ENCODE results near the gene SYT1. TPM values are rescaled to one million over a fixed set of nuclear protein-coding genes. Genes with fewer than 3 reads are reported as not detected.

Gene SYT1
- total RNA-seq, 2 experiments from 2014 or later: not detected

- intact Hi-C loops (cut with DNase I, micrococcal nuclease): no loop called here
- H3K36me3 ChIP-seq (ENCODE audit: insufficient read depth, low read length): no peaks in the 10 kb centered on the region
- H3K4me3 ChIP-seq (ENCODE audit: low read length): no peak overlapping the region
- H3K27me3 ChIP-seq (ENCODE audit: control insufficient read depth in 1 of 2, insufficient read depth in 2 of 2, low read length in 2 of 2): no peaks in the 10 kb centered on the region
- H3K9me3 Mint-ChIP-seq: no peaks in the 10 kb centered on the region
- ChIA-PET CTCF (no interaction called here), POLR2A (no interaction called here)
- no peaks in the 10 kb centered on the region for H3K36me3 Mint-ChIP-seq (ENCODE audit: low read depth)
- no peak overlapping the region for H3K27ac Mint-ChIP-seq
- H3K4me1 Mint-ChIP-seq (ENCODE audit: low read depth): no peaks in the 10 kb centered on the region
- H3K27me3 Mint-ChIP-seq: no peaks in the 10 kb centered on the region
- ATAC-seq (ENCODE audit: poor library complexity) (no peak), DNase-seq (no peak)
- H3K27ac ChIP-seq (ENCODE audit: low read depth in 1 of 2, low read length in 2 of 2): no peak overlapping the region
- TF ChIP-seq CTCF (IDR thresholded peaks at IDR 0.05): no peak
- H3K4me3 Mint-ChIP-seq: no peak overlapping the region
- H3K4me1 ChIP-seq (ENCODE audit: insufficient read depth, low read length): no peaks in the 10 kb centered on the region
- no peaks in the 10 kb centered on the region for H3K9me3 ChIP-seq (ENCODE audit: control insufficient read depth in 1 of 2, insufficient read depth in 1 of 2, low read length in 2 of 2)
These were observed 513.9 kb downstream of the SYT1 start for GRCh38 chr12:79378496-79378895.

GRCh38 chr12:79380402-79380801 is 515.8 kb downstream of the SYT1 start:
- DNase-seq: no peak
- H3K36me3 Mint-ChIP-seq (ENCODE audit: low read depth): no peaks in the 10 kb centered on the region
- H3K4me3 Mint-ChIP-seq: no peak overlapping the region
- Histone ChIP-seq H3K4me3 (ENCODE audit: low read length) (no peak overlapping the region), H3K27me3 (ENCODE audit: control insufficient read depth in 1 of 2, insufficient read depth in 2 of 2, low read length in 2 of 2) (no peaks in the 10 kb centered on the region), H3K27ac (ENCODE audit: low read depth in 1 of 2, low read length in 2 of 2) (no peak overlapping the region), H3K36me3 (ENCODE audit: insufficient read depth, low read length) (no peaks in the 10 kb centered on the region), H3K4me1 (ENCODE audit: insufficient read depth, low read length) (no peaks in the 10 kb centered on the region), H3K9me3 (ENCODE audit: control insufficient read depth in 1 of 2, insufficient read depth in 1 of 2, low read length in 2 of 2) (no peaks in the 10 kb centered on the region)
- CTCF ChIA-PET: no interaction called here
- intact Hi-C loops (cut with DNase I, micrococcal nuclease): no loop called here
- no peaks in the 10 kb centered on the region for H3K27me3 Mint-ChIP-seq
- no peak for TF ChIP-seq CTCF (IDR thresholded peaks at IDR 0.05)
- POLR2A ChIA-PET: no interaction called here
- H3K4me1 Mint-ChIP-seq (ENCODE audit: low read depth): no peaks in the 10 kb centered on the region
- H3K27ac Mint-ChIP-seq: no peak overlapping the region
- ATAC-seq (ENCODE audit: poor library complexity): no peak
- no peaks in the 10 kb centered on the region for H3K9me3 Mint-ChIP-seq

- intact Hi-C loops (cut with DNase I, micrococcal nuclease): no loop called here
- H3K27ac Mint-ChIP-seq: no peak overlapping the region
- no peaks in the 10 kb centered on the region for H3K4me1 ChIP-seq (ENCODE audit: insufficient read depth, low read length)
- H3K36me3 ChIP-seq (ENCODE audit: insufficient read depth, low read length): no peaks in the 10 kb centered on the region
- DNase-seq: no peak
- CTCF ChIA-PET: no interaction called here
- POLR2A ChIA-PET: no interaction called here
- no peaks in the 10 kb centered on the region for H3K27me3 ChIP-seq (ENCODE audit: control insufficient read depth in 1 of 2, insufficient read depth in 2 of 2, low read length in 2 of 2)
- no peak overlapping the region for H3K4me3 Mint-ChIP-seq
- no peaks in the 10 kb centered on the region for H3K36me3 Mint-ChIP-seq (ENCODE audit: low read depth)
- H3K27me3 Mint-ChIP-seq: no peaks in the 10 kb centered on the region
- H3K4me3 ChIP-seq (ENCODE audit: low read length): no peak overlapping the region
- no peak for TF ChIP-seq CTCF (IDR thresholded peaks at IDR 0.05)
- no peaks in the 10 kb centered on the region for H3K9me3 Mint-ChIP-seq
- H3K4me1 Mint-ChIP-seq (ENCODE audit: low read depth): no peaks in the 10 kb centered on the region
- H3K27ac ChIP-seq (ENCODE audit: low read depth in 1 of 2, low read length in 2 of 2): no peak overlapping the region
- ATAC-seq (ENCODE audit: poor library complexity): no peak
- H3K9me3 ChIP-seq (ENCODE audit: control insufficient read depth in 1 of 2, insufficient read depth in 1 of 2, low read length in 2 of 2): no peaks in the 10 kb centered on the region
These were observed 517.0 kb downstream of the SYT1 start for GRCh38 chr12:79381248-79382208.
